Measurements from ENCODE around the gene CDH13.

GRCh38 chr16:82884320-82884898, 257.6 kb downstream of the CDH13 start:
- no peak for TF ChIP-seq CTCF (conservative IDR thresholded peaks at IDR 0.05 in 1 of 2, IDR thresholded peaks at IDR 0.05 in 1 of 2; ENCODE audit: low read depth in 1 of 2, low read length in 2 of 2)
- TF ChIP-seq EZH2 (IDR thresholded peaks at IDR 0.05; ENCODE audit: low read length, missing control alignments) = no peak

Measured in fibroblast of lung (primary cell).